CD4-positive, alpha-beta T cell treated with Interleukin-4 for 4 hours (primary cell): ENCODE results near the gene ARHGAP20.
"Not testable (repeated sequence)": the region's sequence is repeated elsewhere in the genome, so short reads cannot be mapped to it uniquely, and the experiment has no call there.

Experiments used
- DNase-seq: peaks from one replicate; pipeline ENCODE4 v3.0.0-alpha.2; 2020

ARHGAP20 gene

DNA sequence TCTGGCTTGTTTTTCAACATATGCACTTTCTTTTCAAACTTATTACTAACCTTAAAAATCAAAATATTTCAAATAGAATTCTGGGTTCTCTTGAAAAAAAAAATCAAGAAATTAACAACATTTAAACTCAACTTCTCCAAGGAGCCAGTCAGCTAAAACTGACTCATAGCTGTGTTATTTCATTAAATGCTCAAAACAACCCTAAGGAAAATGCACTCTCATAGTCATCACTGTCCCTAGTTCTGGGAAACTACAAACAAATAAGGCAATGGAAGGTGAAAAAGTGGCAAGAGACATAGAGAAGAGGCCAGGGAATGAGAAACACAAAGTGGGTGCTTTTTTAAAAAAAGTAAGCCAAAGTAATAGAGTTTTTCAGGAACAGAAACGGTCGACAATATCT, 4.1 kb upstream of the ARHGAP20 start:
- no peak for DNase-seq

- DNase-seq = no peak
Observed at GRCh38 chr11:110715541-110715940, 3.3 kb upstream of the ARHGAP20 start.

DNA sequence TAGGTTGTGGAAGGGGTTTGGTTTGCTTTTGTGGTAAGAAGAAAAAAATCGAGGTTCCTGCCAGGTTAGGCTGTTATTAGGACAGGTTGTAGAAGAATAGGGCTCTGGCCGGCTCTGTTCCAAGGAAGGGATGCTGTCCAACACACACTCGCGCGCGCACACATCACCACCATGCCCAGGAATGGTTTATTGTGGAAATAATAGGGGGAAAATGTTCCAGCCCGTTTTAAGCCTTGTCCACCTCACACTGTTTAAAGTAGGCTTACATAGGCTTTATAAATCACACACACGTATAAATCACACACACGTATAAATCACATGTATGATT, 1.2 kb upstream of the ARHGAP20 start:
- DNase-seq = no peak

DNA sequence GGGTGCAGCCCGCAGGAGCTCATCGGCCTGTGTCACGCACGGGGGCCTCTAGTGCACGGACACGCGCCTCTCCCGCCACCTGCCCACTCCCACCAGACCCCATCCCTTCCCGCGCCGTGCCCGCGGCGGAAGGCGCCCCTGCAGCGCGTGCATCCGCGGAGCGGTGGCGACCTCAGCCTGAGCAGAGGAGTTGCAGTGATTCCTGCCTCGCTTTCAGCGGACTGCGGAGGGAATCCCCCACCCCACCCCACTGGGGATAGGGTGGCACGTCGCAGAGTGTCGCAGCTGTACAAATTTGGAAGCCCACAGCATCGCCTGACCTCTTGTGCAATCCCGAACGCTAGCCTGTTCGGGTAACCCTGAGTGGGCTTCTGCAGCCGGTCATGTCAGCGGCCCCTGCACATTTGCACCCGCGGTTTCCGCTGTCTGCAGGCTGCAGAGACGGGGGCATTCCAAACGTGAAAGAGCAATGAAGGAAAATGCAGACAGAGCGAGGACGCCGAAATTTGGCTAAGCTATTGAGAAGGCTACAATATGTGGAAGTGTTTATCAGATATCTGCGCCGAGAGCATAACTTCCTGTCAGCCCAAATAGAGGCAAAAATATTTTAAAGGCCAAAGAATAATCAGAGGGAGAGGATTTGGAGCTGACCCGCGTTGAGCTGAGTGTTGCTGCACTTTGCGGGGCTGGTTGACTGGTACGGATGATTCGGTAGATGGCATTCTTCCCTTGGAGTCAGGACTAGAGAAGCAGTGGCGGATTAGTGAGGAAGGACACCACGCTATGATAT, 617 bp upstream of the ARHGAP20 start:
- no peak for DNase-seq

- DNase-seq = no peak
Observed at GRCh38 chr11:110711448-110711775, 825 bp downstream of the ARHGAP20 start.

GRCh38 chr11:110710628-110711381, 1.4 kb downstream of the ARHGAP20 start:
- no peak for DNase-seq

DNA sequence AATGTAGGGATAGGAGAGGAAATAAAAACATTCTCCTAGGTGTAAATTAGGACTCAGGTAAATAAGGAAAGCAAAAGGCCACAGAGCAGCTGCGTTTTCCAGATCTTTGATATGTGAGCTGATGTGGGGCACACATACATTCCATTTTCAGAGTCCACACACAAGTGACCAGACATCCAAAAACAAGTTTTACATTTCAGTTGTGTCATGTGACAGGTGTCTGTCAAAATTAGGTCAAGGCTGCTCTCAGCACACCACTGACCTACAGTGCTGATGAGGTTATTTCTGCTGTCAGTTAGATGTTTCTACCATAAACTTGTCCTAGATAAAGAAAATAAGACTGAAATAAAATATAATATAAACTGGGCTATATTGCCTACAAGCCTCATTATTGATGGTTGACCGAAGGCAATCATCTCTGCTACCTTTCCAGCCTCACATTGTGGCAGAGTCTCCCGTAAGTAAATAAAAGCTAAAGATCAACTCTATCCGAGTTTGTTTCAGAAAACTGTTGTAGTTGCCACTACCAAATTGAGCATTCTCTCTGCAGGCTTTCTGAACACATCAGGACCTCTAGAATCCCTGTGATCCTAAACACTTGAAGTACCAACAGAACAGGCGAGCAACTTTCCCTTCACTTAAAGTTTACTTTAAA, 7.9 kb downstream of the ARHGAP20 start:
- DNase-seq = no peak

GRCh38 chr11:110691926-110692325, 20.3 kb downstream of the ARHGAP20 start:
- no peak for DNase-seq

DNA sequence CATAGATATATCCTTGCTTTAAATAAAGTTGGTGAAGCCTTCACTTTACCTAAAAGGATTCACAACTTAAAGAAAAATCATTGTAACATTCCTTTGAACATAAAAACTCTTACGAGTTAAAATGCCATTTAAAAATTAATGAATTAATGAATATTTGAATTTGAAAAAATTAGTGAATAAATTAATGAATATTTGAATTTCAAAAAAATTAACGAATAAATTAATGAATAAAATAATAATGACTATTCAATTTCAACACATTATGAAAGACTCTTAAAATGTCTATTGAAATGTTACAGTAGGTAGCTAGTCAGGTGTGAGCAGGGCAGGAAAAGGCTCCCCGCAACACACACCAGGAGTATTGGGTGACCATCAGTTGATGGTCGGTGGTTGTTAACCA, 22.9 kb downstream of the ARHGAP20 start:
- DNase-seq = no peak

GRCh38 chr11:110679323-110679975, 32.8 kb downstream of the ARHGAP20 start:
- no peak for DNase-seq

GRCh38 chr11:110675548-110675947, 36.7 kb downstream of the ARHGAP20 start:
- no peak for DNase-seq

DNA sequence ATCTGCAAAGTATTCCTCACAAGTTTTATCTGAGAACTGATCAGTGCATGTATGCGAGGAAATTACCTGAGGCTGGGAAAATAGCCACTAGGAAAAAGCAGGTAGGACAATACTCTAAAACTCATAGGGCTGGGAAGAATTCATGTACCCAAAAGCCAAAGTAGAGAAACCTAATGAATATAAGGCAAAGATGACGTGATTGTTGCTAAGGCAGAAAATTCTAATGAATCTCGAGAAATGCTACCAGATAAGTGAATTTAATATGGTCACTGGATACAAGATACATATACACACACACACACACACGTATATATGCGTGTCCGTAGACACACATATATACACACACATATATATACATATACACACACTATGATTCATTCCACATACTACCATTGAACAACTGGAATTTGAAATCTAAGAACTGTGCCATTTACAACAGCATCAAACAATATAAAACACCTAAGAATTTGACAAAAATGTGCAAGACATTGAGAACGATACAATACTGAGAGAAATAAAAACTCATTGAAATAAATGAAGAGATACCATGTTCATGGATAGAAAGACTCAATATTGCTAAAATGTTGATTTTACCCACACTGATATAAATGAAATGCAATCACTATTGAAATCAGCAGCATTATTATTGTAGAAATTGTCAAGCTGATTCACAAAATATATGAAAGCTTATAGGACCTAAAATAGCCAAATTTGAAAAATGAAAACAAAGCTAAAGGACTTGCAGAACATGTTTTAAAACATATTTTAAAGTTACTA, 46.4 kb downstream of the ARHGAP20 start:
- DNase-seq = no peak

DNA sequence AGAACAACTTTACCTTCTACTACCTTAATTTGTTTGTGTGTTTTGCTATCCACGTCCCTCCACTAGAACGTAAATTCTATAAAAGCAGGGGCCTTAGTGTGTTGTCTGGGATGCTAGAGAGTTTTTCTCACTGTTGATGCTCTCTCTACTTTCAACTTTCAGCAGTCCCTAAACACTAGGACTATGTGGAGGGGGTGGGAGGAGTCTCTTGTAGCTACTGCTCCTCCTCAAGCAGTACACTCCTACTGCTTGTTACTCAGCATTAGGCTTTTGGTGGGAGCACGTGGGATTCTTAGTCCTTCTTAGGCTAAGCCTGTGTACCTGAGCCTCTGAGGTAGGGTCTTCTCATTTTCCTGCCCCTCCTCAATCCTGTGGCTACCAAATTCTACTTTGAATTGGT, 56.3 kb downstream of the ARHGAP20 start:
- DNase-seq = no peak

GRCh38 chr11:110654456-110654855, 57.8 kb downstream of the ARHGAP20 start:
- no peak for DNase-seq

DNA sequence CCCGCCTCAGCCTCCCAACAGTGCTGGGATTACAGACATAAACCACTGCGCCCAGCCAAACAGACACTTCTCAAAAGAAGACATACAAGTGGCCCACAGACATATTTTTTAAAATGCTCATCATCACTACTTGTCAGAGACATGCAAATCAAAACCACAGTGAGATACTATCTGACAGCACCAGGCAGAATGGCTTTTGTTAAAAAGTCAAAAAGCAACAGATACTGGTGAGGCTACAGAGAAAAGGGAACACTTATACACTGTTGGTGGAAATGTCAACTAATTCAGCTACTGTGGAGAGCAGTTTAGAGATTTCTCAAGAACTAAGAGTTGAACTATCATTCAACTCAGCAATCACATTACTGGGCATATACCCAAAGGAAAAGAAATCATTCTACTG, 67.0 kb downstream of the ARHGAP20 start:
- no peak for DNase-seq

DNA sequence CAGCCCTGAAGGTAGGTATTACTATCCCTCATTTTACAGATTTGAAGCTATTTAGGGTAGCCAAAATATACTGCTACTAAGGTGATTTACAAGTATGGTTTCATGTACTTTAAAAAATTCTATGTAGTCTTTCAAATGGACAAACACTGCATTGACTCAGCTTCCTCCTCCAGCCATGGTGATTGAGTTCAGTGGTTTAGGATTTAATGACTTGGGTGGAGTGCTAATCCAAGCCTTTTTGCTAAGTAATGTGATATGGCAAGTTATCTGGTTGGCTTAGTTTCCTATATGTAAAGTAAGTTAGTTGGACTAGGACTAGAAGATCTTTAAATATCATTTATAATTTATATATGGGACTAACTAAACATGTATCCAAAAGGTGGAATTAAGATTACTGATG, 77.9 kb downstream of the ARHGAP20 start:
- no peak for DNase-seq

DNA sequence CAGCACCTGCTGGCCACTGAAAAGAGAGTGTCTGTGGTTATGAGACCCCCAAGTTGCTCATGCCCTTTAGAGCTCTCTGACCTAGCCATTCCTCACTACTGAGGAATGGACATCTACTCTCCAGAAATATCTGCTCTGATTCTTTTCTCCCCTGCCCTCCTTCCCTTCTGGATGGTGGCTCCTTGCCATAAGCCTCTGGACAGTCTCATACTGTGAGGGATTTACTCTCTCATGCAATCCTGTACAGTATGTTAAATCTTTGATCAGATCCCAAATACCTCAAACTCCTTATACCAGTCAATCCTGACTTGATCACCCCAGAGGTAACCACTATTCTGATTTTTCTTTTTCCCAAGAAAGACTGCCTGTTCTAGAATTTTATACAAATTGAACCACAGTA, 80.7 kb downstream of the ARHGAP20 start:
- no peak for DNase-seq

DNA sequence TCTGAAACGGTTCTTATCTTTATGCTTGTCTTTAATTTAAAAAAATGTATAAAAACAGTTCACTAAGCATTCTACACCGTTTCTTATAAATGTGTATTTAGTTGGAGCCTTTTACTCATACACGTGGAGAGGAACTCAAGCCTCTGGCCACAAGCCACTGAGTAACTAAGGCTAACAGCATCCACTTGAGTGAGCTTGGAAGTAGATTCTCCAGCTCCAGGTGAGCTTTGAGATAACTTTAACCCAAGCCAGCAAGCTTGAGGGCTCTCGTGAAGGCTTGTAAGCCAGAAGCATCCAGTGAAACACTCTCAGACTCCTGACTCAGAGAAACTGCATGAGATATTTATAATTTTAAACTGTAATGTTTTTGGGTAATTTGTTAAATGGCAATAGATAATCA, 82.6 kb downstream of the ARHGAP20 start:
- DNase-seq = no peak

- DNase-seq = no peak
Observed at GRCh38 chr11:110621826-110622225, 90.4 kb downstream of the ARHGAP20 start.

- not testable (repeated sequence) for DNase-seq
Observed at GRCh38 chr11:110619366-110619765, 92.9 kb downstream of the ARHGAP20 start.

DNA sequence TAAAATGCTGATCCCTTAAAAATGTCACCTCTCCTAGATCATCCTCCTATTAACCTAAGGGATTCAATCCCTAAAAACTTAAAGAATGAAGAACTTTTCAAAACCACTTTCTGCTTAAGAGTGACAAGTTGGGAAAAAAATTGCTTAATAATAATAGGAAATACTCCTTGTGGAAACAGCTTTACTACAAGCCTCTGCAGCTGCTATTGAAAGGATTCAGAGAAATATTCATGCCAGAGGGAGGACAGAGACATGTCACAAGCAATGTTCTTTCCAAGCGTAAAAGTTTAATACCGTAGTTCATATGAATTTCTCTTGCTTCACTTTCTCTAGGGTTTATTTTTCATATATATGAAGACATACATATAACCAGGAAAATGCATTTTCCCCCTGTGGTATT, 98.2 kb downstream of the ARHGAP20 start:
- no peak for DNase-seq

GRCh38 chr11:110613197-110613918, 98.9 kb downstream of the ARHGAP20 start:
- DNase-seq = no peak
